OCI-M1 (cell line): ENCODE results near the gene ATP8B2.
"Not testable (repeated sequence)": the region's sequence is repeated elsewhere in the genome, so short reads cannot be mapped to it uniquely, and the experiment has no call there.

Experiments
- DNase-seq: peaks from one replicate; lab custom pipeline; 2025; lab: John Stamatoyannopoulos, UW

The ATP8B2 gene, protein sequence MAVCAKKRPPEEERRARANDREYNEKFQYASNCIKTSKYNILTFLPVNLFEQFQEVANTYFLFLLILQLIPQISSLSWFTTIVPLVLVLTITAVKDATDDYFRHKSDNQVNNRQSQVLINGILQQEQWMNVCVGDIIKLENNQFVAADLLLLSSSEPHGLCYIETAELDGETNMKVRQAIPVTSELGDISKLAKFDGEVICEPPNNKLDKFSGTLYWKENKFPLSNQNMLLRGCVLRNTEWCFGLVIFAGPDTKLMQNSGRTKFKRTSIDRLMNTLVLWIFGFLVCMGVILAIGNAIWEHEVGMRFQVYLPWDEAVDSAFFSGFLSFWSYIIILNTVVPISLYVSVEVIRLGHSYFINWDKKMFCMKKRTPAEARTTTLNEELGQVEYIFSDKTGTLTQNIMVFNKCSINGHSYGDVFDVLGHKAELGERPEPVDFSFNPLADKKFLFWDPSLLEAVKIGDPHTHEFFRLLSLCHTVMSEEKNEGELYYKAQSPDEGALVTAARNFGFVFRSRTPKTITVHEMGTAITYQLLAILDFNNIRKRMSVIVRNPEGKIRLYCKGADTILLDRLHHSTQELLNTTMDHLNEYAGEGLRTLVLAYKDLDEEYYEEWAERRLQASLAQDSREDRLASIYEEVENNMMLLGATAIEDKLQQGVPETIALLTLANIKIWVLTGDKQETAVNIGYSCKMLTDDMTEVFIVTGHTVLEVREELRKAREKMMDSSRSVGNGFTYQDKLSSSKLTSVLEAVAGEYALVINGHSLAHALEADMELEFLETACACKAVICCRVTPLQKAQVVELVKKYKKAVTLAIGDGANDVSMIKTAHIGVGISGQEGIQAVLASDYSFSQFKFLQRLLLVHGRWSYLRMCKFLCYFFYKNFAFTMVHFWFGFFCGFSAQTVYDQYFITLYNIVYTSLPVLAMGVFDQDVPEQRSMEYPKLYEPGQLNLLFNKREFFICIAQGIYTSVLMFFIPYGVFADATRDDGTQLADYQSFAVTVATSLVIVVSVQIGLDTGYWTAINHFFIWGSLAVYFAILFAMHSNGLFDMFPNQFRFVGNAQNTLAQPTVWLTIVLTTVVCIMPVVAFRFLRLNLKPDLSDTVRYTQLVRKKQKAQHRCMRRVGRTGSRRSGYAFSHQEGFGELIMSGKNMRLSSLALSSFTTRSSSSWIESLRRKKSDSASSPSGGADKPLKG

GRCh38 chr1:154324669-154325582 lies at the start of gene ATP8B2:
Gene ATP8B2, plus strand, starts transcription at chr1:154325525. Its CDS starts 2,617 bp downstream, at chr1:154328142.
- peak; percentile 91 for DNase-seq

DNA sequence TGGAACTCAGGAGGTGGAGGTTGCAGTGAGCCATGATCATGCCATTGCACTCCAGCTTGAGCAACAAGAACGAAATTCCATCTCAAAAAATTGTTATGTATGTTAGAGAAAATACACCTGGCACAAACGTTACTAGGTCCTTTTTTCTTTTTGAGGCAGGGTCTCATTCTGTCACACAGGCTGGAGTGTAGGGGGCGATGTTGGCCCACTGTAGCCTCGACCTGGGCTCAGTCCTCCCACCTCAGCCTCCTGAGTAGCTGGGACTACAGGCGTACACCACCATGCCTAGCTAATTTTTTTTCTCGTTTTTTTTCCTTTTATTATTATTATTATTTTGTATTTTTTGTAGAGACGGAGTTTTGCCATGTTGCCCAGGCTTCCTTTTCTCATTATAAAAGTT lies 48.5 kb upstream of the ATP8B2 start:
- peak; percentile 53 for DNase-seq

- not testable (repeated sequence) for DNase-seq
These were observed 37.7 kb upstream of the ATP8B2 start for GRCh38 chr1:154287591-154287990.

GRCh38 chr1:154288661-154289060 lies 36.7 kb upstream of the ATP8B2 start:
- no peak for DNase-seq

- DNase-seq, result no peak
These were observed 34.4 kb upstream of the ATP8B2 start for GRCh38 chr1:154290921-154291320.

DNA sequence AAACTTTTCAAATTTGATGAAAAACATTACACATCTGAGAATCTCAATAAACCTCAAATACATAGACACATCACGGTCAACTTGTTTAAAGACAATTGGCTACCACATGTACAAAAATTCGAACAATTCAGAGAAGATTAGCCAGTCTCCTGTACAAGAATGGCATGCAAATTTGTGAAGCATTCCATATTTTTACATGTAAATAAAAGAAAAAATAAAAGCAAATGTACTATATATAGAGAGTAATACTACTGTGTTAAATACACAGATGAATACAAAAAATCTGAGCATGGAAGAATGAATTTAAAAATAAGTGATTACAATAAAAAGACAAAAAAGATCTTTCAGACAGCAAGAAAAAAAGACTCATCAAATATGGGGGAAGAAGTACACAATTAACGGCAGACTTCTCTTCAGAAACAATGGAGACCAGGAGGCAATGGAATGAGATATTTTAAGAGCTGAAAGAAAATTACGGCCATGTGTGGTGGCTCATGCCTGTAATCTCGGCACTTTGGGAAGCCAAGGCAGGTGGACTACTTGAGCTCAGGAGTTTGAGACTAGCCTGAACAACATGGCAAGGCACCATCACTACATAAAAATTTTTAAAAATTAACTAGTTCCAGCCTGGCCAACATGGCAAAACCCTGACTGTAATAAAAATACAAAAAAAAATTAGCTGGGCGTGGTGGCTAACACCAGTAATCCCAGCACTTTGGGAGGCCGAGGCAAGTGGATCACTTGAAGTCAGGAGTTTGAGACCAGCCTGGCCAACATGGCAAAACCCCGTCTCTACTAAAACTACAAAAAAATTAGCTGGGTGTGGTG lies 29.7 kb upstream of the ATP8B2 start:
- DNase-seq, result peak; percentile 52

DNA sequence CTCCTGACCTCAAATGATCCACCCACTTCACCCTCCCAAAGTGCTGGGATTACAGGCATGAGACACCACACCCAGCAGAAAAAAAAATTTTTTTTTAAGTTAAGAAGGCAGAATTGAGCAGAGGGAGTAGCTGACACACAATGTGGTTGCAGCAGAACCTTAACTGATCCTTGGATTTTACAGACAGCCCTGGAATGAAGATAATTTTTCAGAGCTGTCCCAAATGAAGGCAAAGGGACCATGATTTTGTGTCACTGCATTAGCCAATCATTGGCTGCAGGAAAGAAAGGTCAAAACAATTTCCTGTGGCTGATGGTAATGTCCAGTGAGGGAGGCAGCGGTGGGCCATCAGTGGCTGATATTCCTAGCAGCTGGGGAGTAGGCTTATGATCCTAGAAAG lies 23.7 kb upstream of the ATP8B2 start:
- DNase-seq, result no peak

DNA sequence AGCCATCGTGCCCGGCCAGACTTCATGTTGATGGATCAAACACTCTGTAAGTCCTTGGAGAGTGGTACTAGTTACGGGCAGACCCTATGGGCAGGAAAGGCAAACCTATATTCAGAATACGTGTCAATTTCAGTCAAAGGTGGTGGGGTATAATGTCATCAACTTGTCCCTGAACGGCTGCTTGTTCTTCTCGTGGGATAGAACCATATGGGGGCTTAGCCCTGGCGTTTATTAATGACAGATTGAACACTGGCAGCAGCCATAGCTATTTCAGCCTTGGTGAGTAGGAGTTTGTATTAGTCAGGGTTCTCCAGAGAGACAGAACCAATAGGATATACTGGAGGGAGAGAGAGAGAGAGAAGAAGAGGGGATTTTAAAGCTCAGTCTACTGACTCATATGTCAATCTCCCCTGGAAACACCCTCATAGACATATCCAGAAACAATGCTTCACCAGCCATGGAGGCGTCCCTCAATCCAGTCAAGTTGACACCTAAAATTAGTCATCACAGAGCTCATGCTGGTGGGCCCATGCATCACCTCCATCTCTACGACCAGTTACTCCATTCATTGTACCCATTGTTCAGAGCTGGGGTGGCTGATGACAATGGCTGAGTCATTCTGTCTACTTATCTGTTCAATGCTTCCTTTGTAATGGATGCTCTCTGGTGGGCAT lies 20.5 kb upstream of the ATP8B2 start:
- DNase-seq, result no peak

DNA sequence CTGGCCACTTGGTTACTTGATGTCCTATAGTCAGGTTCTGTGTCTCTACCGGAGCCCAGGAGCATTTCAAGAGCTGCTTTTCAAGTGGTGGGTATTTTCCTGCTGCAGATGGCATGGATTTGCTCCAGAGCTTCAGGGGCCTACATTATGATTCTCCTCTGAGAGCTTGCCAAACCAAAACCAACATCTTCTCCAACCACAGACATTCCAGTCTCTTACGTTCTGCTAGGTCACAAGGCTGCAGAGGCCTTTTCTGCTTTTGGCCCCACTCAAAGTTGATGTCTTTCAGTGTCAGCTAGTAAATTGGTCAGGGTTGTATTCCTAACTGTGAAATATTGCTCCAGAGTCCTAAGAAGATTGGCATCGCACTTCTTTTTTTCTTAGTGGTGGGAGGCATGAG lies 19.2 kb upstream of the ATP8B2 start:
- no peak for DNase-seq

GRCh38 chr1:154307670-154308270 lies 17.6 kb upstream of the ATP8B2 start:
- not testable (repeated sequence) for DNase-seq

DNA sequence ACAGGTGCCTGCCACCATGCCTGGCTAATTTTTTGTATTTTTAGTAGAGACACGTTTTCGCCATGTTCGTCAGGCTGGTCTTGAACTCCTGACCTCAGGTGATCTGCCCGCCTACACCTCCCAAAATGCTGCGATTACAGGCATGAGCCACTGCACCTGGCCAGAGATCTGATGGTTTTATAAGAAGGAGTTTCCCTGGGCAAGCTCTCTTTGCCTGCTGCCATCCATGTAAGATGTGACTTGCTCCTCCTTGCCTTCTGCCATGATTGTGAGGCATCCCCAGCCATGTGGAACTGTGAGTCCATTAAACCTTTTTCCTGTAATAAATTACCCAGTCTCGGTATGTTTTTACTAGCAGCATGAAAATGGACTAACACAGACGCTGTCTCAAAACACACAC lies 16.2 kb upstream of the ATP8B2 start:
- not testable (repeated sequence) for DNase-seq

DNA sequence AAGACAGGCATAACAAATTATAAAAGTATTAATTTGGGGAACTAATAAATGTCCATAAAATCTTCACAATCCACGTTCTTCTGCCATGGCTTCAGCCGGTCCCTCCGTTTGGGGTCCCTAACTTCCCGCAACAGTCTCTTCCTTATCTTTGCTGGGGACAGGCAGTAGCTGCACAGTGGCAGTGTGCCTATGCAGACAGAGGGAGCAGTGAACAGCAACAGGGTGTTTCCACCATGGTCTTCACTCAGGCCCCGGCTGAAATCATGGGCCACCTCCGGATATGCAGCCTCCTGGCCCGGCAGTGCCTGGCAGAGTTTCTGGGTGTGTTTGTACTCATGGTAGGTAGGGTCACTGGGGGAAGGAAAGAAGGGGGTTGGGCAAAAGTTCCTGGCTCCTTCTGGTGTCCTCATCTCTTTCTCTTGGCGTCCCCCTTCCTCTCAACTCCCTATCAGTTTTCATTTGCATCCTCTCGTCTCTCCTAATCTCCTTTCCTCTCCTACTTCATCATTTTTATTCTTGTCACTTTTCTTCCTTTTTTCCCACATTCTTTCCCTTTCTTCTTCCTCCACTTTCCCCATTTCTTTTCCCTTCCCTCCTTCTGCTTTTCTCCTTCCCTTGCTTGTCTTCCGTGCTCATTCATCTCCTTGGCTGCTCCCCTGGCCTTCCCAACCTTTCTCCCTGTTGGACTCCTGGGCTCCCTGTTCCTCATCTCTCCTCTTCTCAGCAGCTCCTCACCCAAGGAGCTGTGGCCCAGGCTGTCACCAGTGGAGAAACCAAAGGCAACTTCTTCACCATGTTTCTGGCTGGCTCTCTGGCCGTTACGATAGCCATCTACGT lies 12.9 kb upstream of the ATP8B2 start:
- DNase-seq, result peak; percentile 33

DNA sequence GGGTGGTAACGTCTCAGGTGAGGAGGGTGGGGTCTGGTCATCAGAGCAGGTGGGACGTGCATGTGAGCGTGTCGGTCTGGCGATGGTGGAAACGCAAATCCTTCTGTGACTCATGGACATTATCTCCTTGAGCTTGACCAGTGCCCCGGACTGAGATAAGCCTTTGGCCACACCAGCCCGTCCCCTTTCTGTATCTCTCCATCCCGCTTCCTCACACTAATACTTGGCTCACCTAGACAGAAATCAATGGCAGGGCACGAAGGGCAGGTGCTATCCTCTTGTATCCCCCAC lies 12.3 kb upstream of the ATP8B2 start:
- peak; percentile 50 for DNase-seq

- DNase-seq, result not testable (repeated sequence)
These were observed 11.1 kb upstream of the ATP8B2 start for GRCh38 chr1:154314226-154314625.

- DNase-seq, result peak; percentile 61
These were observed 8.6 kb upstream of the ATP8B2 start for GRCh38 chr1:154316704-154317103.

DNA sequence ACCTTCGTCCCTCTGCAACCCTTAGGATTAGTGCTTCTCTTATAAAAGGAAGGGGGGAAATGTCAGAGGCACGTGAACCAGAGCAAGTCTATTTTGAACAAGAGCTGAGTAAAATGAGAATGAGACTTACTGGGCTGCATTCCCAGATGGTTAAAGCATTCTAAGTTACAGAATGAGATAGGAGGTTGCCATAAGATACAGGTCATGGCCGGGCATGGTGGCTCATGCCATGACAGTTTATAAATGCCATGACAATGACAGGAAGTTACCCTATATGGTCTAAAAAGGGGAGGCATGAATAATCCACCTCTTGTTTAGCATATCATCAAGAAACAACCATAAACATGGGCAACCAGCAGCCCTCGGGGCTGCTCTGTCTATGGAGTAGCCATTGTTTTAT lies 6.9 kb upstream of the ATP8B2 start:
- no peak for DNase-seq

GRCh38 chr1:154320882-154321608 lies 4.3 kb upstream of the ATP8B2 start, which contains the start of gene AQP10:
Gene AQP10, plus strand, starts transcription at chr1:154321093. Its CDS starts 63 bp downstream, at chr1:154321156.
- DNase-seq, result peak; percentile 94

DNA sequence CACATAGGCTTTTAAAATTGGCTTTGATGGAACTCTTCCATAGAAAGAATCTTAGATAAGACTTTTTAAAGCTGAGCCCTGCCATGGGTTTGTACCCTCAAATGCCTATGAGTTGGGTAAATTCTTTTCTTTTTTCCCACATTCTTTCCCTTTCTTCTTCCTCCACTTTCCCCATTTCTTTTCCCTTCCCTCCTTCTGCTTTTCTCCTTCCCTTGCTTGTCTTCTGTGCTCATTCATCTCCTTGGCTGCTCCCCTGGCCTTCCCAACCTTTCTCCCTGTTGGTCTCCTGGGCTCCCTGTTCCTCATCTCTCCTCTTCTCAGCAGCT lies 3.8 kb upstream of the ATP8B2 start:
- DNase-seq, result not testable (repeated sequence)
